HG02870 (cell line): ENCODE measurements around the gene FNDC7.
"Not testable (repeated sequence)": the region's sequence is repeated elsewhere in the genome, so short reads cannot be mapped to it uniquely, and the experiment has no call there.

Source experiments
- ATAC-seq: cut with Tn5 transposase; IDR thresholded peaks from one replicate; pipeline ENCODE4 v1.9.1; 2021; ENCODE audit warnings: mild to moderate bottlenecking, moderate library complexity; ENCODE audit not compliant: unreplicated experiment

Gene FNDC7

GRCh38 chr1:108699375-108700332, 13.1 kb upstream of the FNDC7 start:
- no peak for ATAC-seq

GRCh38 chr1:108701176-108701849, 11.4 kb upstream of the FNDC7 start:
- ATAC-seq = no peak

- ATAC-seq = not testable (repeated sequence)
Measured at GRCh38 chr1:108702109-108702508, 10.6 kb upstream of the FNDC7 start.

GRCh38 chr1:108703939-108704338, 8.8 kb upstream of the FNDC7 start:
- ATAC-seq = no peak

GRCh38 chr1:108704496-108704895, 8.2 kb upstream of the FNDC7 start:
- ATAC-seq = no peak

GRCh38 chr1:108706643-108707042, 6.1 kb upstream of the FNDC7 start:
- ATAC-seq = no peak

- no peak for ATAC-seq
Measured at GRCh38 chr1:108708691-108709660, 3.7 kb upstream of the FNDC7 start.

- no peak for ATAC-seq
Measured at GRCh38 chr1:108715932-108716331, 3.2 kb downstream of the FNDC7 start.

GRCh38 chr1:108716437-108717230, 3.9 kb downstream of the FNDC7 start:
- ATAC-seq = no peak

- no peak for ATAC-seq
Measured at GRCh38 chr1:108717774-108718316, 5.1 kb downstream of the FNDC7 start.

GRCh38 chr1:108718927-108719655, 6.4 kb downstream of the FNDC7 start:
- ATAC-seq = no peak

GRCh38 chr1:108719656-108720435, 7.1 kb downstream of the FNDC7 start:
- ATAC-seq = no peak

- ATAC-seq = no peak
Measured at GRCh38 chr1:108722292-108722691, 9.6 kb downstream of the FNDC7 start.

- no peak for ATAC-seq
Measured at GRCh38 chr1:108725906-108726305, 13.2 kb downstream of the FNDC7 start.

- ATAC-seq = no peak
Measured at GRCh38 chr1:108728327-108728923, 15.7 kb downstream of the FNDC7 start.

GRCh38 chr1:108729481-108729880, 16.8 kb downstream of the FNDC7 start:
- ATAC-seq = no peak

GRCh38 chr1:108732398-108732797, 19.7 kb downstream of the FNDC7 start:
- ATAC-seq = no peak
